ENCODE results near the gene RNU5D-1. TPM values are rescaled to one million over a fixed set of nuclear protein-coding genes. Genes with fewer than 3 reads are reported as not detected.

RNU5D-1 gene
- total RNA-seq, 1 experiment from 2014 or later, result not detected

DNA sequence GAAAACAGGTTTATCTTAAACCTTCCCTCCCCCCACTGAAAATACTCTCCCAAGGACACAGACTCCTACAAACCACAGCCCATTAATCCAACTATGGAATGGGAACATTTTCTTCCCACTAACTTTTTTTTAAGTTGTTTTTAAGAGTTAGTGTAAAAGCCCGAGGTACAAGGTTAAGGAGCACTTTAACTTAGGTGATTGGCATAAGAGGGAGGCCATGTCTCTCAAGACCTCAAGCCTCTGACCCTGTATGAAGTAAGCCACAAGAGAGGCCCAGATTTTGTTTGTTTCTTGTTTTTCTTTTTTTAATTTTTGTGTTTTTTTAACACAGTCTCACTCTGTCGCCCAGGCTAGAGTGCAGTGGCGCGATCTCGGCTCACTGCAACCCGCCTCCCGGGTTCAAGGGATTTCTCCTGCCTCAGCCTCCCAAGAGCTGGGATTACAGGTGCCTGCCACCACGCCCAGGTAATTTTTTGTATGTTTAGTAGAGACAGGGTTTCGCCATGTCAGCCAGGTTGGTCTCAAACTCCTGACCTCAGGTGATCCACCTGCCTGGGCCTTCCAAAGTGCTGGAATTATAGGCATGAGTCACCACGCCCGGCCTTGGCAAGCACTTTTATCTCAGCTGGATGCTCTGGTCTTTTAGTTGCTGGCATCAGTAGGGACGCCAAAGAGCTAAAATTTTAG lies 42.1 kb downstream of the RNU5D-1 start:
- in situ Hi-C loops (cut with HindIII; ENCODE audit: low pct_unique_long_range_greater_than_20kb, low sequenced_read_pairs), result no loop called here
- DNase-seq (ENCODE audit: low read depth, low spot score), result no peak

DNA sequence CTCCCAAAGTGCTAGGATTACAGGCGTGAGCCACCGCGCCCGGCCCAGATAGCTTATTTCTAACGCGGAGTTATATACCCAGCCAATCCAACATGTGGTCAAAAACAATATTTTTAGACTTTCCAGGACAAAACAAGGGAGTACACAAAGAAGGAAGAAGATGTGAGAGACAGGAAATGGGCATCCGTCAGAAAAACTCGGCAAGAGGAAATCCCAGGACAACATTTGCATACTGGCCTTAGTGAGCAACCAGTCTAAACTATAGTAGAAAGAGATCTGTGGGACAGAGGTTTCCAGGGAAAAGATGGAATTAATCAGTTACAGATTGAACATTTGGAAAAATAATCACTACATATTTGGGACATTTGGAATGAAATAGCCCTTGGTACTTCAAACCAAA lies 45.1 kb downstream of the RNU5D-1 start:
- in situ Hi-C loops (cut with HindIII; ENCODE audit: low pct_unique_long_range_greater_than_20kb, low sequenced_read_pairs), result no loop called here
- DNase-seq (ENCODE audit: low read depth, low spot score), result no peak

DNA sequence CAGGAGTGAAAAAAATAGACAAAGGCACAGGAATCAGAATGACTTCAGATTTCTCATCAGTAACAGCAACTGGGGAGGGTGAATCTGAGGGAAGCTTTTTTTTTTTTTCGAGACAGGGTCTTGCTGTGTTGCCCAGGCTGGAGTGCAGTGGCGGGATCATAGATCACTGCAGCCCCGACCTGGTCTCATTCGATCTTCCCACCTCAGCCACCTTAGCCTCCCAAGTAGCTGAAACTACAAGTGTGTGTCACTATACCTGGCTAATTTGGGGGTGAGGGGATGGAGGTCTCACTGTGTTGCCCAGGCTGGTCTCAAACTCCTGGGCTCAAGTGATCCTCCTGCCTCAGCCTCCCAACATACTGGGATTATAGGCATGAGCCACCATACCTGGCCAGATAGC lies 45.8 kb downstream of the RNU5D-1 start:
- DNase-seq (ENCODE audit: low read depth, low spot score), result no peak
- in situ Hi-C loops (cut with HindIII; ENCODE audit: low pct_unique_long_range_greater_than_20kb, low sequenced_read_pairs), result no loop called here

DNA sequence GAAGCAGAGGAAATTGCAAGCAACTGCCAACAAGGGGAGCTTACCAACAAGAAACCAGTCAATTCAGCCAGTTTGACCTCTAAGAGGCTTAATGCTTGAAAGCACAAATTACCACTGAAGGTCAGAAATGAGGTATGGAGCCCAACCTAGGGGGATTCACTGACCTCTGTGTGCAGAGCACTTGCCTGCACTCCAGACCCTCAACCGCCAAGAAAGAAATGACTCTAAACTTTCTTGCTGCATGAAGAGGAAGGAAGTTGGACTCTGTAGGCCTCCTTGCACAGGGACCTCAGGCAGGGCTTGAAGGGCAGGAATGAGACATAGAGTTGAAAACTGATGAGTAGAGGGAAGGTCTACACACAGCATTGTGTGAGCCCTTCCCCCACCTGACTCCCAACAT lies 46.4 kb downstream of the RNU5D-1 start:
- in situ Hi-C loops (cut with HindIII; ENCODE audit: low pct_unique_long_range_greater_than_20kb, low sequenced_read_pairs), result no loop called here
- DNase-seq (ENCODE audit: low read depth, low spot score), result no peak

DNA sequence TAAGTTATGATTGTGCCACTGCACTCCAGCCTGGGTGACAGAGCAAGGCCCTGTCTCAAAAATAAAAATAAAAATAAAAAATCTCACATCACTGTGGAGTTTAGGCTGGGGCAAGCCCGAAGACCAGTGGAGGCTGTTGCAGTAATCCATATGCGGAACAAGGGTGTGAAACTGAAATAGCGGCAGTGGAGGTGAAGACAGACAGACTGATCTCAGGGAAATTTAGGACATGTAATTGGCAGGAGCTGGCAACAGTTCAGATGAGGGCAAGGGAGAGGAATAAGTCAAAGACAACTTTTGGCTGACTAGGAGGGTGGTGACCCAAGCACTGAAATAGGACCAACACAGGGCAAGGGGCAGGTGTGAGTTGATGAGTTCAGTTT lies 48.1 kb downstream of the RNU5D-1 start:
- no peak for DNase-seq (ENCODE audit: low read depth, low spot score)
- in situ Hi-C loops (cut with HindIII; ENCODE audit: low pct_unique_long_range_greater_than_20kb, low sequenced_read_pairs), result no loop called here

DNA sequence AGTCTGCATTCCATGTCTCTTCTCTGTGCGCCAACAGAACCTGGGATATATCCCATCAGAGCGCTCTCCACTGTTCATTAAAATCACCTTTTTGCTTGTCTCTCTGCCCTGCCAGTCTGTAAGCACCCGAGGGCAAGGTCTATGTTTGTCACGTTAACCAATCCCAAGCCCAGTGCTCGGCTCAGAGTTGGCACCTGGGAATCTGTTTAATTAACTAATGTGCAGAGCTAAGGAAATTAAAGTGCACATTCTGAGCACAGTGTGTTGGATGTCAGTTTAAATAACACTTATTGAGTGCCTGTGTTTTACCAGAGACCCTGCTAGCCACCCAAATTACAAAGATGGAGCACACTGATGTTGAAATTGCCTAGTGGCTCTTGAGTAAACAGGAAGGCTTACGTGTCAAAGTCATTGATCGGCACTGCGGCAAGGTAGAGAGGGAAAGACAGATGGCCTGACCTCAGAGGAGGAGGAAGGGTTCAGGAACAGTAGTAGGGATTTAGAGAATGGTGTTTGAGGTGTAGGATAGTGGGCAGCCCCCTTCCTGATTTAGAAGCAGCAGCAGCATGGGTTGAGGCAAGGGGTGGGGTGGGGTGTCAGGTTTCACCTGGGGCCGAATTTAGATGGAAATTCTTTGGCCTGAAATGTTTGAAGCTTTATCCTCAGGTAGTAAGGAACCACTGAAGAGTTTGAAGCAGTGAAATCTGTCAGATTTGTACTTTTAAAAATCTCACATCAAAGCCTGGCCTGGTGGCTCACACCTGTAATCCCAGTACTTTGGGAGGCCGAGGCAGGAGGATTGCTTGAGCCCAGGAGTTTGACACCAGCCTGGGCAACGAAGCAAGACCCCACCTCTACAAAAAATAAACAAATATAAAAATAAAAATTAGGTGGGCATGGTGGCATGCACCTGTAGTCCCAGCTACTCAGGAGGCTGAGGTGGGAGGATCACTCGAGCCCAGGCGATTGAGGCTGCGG lies 48.8 kb downstream of the RNU5D-1 start:
- no peak for DNase-seq (ENCODE audit: low read depth, low spot score)
- in situ Hi-C loops (cut with HindIII; ENCODE audit: low pct_unique_long_range_greater_than_20kb, low sequenced_read_pairs), result no loop called here

Small RNA genes within 50 kb of the gene (small RNA-seq; reads per million reads assigned to genes)
- gene RNU5D-1 (9.8 to 45.4 reads per million in 2 experiments), gene RNU5F-1 (46.8 to 174 reads per million in 2 experiments), gene SNORD38A (14.4 to 210 reads per million in 2 experiments), gene SNORD38B (0 reads per million in 2 experiments), gene SNORD46 (394 to 3,224 reads per million in 2 experiments), gene SNORD55 (0 reads per million in 2 experiments)

Other genes with a start within 250 kb of the RNU5D-1 start
- gene TMEM53, start 56.7 kb downstream of the RNU5D-1 start, total RNA-seq (2014; rRNA removed; shearing (Covaris generic)), result 18.0 and 20.0 TPM in 2 replicates
- 0.24 TPM in 1 of 2 replicates, not detected in the other for gene ARMH1, start 56.5 kb downstream of the RNU5D-1 start, total RNA-seq (2014; rRNA removed; shearing (Covaris generic))
- gene KIF2C, start 8.7 kb upstream of the RNU5D-1 start, total RNA-seq (2014; rRNA removed; shearing (Covaris generic)), result 28.0 and 30.5 TPM in 2 replicates
- gene RPS8, start 44.4 kb upstream of the RNU5D-1 start, total RNA-seq (2014; rRNA removed; shearing (Covaris generic)), result 2,103 and 2,284 TPM in 2 replicates
- not detected in 2 replicates for gene BEST4, start 57.0 kb upstream of the RNU5D-1 start, total RNA-seq (2014; rRNA removed; shearing (Covaris generic))
- gene PLK3, start 69.2 kb upstream of the RNU5D-1 start, total RNA-seq (2014; rRNA removed; shearing (Covaris generic)), result 3.4 and 5.0 TPM in 2 replicates
- not detected in 2 replicates for gene DYNLT4, start 76.2 kb upstream of the RNU5D-1 start, total RNA-seq (2014; rRNA removed; shearing (Covaris generic))
- gene BTBD19, start 77.4 kb upstream of the RNU5D-1 start, total RNA-seq (2014; rRNA removed; shearing (Covaris generic)), result 0.69 TPM in 1 of 2 replicates, not detected in the other
- 0.03 TPM in 1 of 2 replicates, not detected in the other for gene PTCH2, start 112.1 kb upstream of the RNU5D-1 start, total RNA-seq (2014; rRNA removed; shearing (Covaris generic))

Measured in SK-MEL-5 (cell line).